Kidney epithelial cell (primary cell): Measurements from ENCODE around the gene BBS10. TPM values are rescaled to one million over a fixed set of nuclear protein-coding genes. Genes with fewer than 3 reads are reported as not detected.
"Not testable (repeated sequence)": the region's sequence is repeated elsewhere in the genome, so short reads cannot be mapped to it uniquely, and the experiment has no call there.

Experiments used
- DNase-seq: peaks from one replicate; pipeline ENCODE4 v3.0.0-alpha.2; 2010; ENCODE audit warnings: low read depth
- H3K27me3 ChIP-seq: 2 replicates; pipeline ENCODE4 v1.6.0; 2011; ENCODE audit warnings: low read length; ENCODE audit not compliant: control insufficient read depth, insufficient read depth
- H3K36me3 ChIP-seq: 2 replicates; pipeline ENCODE4 v1.5.1; 2011; ENCODE audit warnings: low read length; ENCODE audit not compliant: control insufficient read depth, insufficient read depth
- H3K4me3 ChIP-seq: 2 replicates; pipeline ENCODE4 v1.5.1; 2011; ENCODE audit warnings: low read depth, mild to moderate bottlenecking, control low read depth, low read length
- total RNA-seq: library from RNA; depleted of rRNA; stranded (reverse); fragments of >200 nt; gene quantifications from 2 replicates; pipeline ENCODE4 v1.2.3, GENCODE V29; 2015
- TF ChIP-seq, protein P1 (sequence below): IDR thresholded peaks from 2 replicates; pipeline ENCODE4 v1.5.1; 2011; ENCODE audit warnings: mild to moderate bottlenecking, moderate library complexity, low read length, control low read depth, inconsistent platforms; ENCODE audit not compliant: insufficient read depth, poor library complexity, severe bottlenecking

Gene BBS10
- total RNA-seq, 1 donor from 2014 or later, result 14.4 TPM

DNA sequence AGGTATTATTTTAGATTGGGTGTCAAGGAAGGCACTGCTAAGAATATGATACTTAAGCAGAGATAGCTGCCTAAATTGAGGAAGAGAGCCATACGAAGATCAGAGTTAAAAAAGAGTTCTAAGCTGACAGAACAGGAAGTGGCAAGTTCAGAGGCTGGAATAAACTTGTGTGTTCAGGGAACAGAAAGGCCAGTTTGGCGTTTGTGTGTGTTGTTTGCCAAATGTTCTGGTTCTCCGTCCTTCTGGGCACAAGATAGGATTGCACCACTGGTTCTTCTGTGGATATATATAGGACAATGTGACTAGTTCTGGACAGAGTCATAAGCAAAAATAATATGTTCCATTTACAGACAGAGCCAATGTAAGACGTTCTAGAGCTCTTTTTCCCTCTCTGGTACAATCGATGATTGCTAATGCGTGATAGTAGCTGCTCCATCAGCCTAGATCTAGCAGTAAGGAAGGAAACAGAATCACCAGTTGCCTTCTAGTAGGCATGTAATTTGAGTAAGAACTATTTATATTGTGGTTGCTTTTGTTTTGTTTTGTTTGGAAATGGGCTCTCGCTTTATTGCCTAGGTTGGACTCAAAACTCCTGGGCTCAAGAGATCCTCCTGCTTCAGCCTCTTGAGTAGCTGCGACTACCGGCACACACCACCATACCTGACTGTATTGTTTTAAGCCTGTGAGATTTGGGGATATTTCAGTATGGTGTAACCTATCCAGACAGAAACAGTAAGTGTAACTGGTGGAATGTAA lies 7.4 kb downstream of the BBS10 start:
- no peaks in the 10 kb centered on the region for H3K27me3 ChIP-seq
- no peak overlapping the region for H3K4me3 ChIP-seq
- DNase-seq, result no peak
- TF ChIP-seq, protein P1, sequence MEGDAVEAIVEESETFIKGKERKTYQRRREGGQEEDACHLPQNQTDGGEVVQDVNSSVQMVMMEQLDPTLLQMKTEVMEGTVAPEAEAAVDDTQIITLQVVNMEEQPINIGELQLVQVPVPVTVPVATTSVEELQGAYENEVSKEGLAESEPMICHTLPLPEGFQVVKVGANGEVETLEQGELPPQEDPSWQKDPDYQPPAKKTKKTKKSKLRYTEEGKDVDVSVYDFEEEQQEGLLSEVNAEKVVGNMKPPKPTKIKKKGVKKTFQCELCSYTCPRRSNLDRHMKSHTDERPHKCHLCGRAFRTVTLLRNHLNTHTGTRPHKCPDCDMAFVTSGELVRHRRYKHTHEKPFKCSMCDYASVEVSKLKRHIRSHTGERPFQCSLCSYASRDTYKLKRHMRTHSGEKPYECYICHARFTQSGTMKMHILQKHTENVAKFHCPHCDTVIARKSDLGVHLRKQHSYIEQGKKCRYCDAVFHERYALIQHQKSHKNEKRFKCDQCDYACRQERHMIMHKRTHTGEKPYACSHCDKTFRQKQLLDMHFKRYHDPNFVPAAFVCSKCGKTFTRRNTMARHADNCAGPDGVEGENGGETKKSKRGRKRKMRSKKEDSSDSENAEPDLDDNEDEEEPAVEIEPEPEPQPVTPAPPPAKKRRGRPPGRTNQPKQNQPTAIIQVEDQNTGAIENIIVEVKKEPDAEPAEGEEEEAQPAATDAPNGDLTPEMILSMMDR, result no peak
- no peaks in the 10 kb centered on the region for H3K36me3 ChIP-seq

DNA sequence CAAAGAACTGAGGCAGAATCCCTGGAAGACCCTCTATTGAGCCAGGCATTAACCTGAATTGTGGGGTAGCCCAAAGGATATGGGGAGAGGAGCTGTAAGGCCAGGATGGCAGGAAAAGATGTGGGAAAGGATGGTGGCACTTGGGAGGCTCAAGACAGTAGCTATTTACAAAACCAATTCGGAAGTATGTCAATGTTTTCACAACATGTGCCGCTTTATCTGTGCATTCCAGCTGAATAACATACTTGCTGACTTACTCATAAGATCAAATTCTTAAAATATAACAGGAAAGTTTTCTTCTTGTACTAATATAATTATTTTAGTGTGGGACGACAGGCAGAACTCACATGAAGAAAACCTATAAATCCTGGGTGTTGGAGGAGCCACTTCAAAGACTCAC lies 10.6 kb downstream of the BBS10 start:
- Histone ChIP-seq H3K36me3 (no peaks in the 10 kb centered on the region), H3K27me3 (no peaks in the 10 kb centered on the region), H3K4me3 (no peak overlapping the region)
- DNase-seq, result no peak
- TF ChIP-seq, protein P1, result no peak

DNA sequence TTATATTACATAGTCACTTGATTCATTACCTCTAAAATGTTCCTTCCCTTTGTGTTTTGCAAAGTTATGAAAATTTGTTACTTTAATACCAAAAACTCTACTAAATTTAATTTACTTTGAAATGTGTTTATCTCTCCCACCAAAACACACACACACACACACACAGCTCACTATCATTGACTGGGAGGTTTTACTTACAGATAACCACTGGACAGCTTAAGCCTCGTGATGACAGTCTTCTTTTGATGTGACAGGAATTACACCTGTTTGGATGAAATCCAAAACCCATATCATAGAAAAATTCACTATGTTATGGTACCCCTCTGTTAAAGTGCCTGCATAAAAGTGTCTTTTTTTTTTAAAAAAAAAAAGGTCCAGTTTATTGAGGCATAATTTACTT lies 15.6 kb downstream of the BBS10 start:
- TF ChIP-seq, protein P1, result no peak

GRCh38 chr12:76329606-76330005 lies 18.6 kb downstream of the BBS10 start:
- DNase-seq, result no peak
- no peak overlapping the region for H3K4me3 ChIP-seq
- no peaks in the 10 kb centered on the region for H3K36me3 ChIP-seq
- H3K27me3 ChIP-seq, result no peaks in the 10 kb centered on the region
- TF ChIP-seq, protein P1, result no peak

More for the DNA sequence above, 15.6 kb downstream of the BBS10 start:
- no peak for DNase-seq
- H3K27me3 ChIP-seq, result no peaks in the 10 kb centered on the region
- H3K36me3 ChIP-seq, result no peaks in the 10 kb centered on the region
- no peak overlapping the region for H3K4me3 ChIP-seq

GRCh38 chr12:76329159-76329558 lies 19.1 kb downstream of the BBS10 start:
- TF ChIP-seq, protein P1, result no peak
- Histone ChIP-seq H3K4me3 (no peak overlapping the region), H3K27me3 (no peaks in the 10 kb centered on the region), H3K36me3 (no peaks in the 10 kb centered on the region)
- no peak for DNase-seq

DNA sequence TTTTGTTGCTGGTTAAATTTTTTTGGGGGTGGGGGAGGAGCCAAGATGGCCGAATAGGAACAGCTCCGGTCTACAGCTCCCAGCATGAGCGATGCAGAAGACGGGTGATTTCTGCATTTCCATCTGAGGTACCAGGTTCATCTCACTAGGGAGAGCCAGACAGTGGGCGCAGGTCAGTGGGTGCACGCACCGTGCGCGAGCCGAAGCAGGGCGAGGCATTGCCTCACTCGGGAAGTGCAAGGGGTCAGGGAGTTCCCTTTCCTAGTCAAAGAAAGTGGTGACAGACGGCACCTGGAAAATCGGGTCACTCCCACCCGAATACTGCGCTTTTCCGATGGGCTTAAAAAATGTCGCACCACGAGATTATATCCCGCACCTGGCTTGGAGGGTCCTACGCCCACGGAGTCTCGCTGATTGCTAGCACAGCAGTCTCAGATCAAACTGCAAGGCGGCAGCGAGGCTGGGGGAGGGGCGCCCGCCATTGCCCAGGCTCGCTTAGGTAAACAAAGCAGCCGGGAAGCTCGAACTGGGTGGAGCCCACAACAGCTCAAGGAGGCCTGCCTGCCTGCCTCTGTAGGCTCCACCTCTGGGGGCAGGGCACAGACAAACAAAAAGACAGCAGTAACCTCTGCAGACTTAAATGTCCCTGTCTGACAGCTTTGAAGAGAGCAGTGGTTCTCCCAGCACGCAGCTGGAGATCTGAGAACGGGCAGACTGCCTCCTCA lies 28.5 kb downstream of the BBS10 start:
- H3K36me3 ChIP-seq, H3K4me3 ChIP-seq, DNase-seq, H3K27me3 ChIP-seq: not testable (repeated sequence)
